GM12878 (cell line): Measurements from ENCODE around the gene SLC24A3.

Experiments used
- CREB1 ChIP-seq: IDR thresholded peaks from 2 replicates; pipeline ENCODE4 v1.6.1; 2012; ENCODE audit warnings: low read depth, mild to moderate bottlenecking, inconsistent platforms
- FOXK2 ChIP-seq: fragments of 450-650 bp; IDR thresholded peaks from 2 replicates; pipeline ENCODE4 v1.6.1; 2017; ENCODE audit warnings: mild to moderate bottlenecking, moderate library complexity
- NFIC ChIP-seq: IDR thresholded peaks from 2 replicates; pipeline ENCODE4 v1.6.1; 2012; ENCODE audit warnings: low read depth, mild to moderate bottlenecking, inconsistent platforms, low read length, moderate library complexity
- TF ChIP-seq, protein P1 (sequence below), 3 experiments: IDR thresholded peaks in 2 of 3; conservative IDR thresholded peaks in 1 of 3; 2 replicates each; pipeline ENCODE4 v1.5.1; 2011; ENCODE audit warnings: low read depth in 3 of 3, low read length in 3 of 3, mild to moderate bottlenecking in 3 of 3, control low read depth in 2 of 3, moderate library complexity in 2 of 3, inconsistent platforms in 1 of 3, mixed read lengths in 1 of 3; ENCODE audit not compliant: control insufficient read depth in 2 of 3, insufficient read depth in 1 of 3; ENCODE audit errors: extremely low read depth in 1 of 3

DNA sequence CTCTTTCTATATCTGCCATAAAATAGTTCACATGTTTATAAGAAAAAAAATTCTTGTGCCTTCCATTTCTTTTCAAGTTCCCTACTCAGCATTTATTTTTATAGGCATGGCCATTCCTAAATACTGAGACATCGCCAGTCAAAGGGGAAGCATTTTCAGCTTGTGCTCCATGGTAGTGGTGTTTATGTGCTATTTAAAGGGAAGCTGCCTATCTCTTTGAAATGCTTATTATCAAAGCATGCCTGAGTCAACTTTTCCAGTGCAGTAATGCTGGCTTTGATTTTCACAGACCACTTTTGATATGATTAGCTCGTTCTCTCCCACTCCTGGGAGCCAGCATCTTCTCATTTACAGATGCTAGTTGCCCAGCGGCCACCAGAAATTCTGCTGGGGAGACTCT is 421.5 kb downstream of the SLC24A3 start:
- TF ChIP-seq CREB1, result no peak
- TF ChIP-seq, protein P1, sequence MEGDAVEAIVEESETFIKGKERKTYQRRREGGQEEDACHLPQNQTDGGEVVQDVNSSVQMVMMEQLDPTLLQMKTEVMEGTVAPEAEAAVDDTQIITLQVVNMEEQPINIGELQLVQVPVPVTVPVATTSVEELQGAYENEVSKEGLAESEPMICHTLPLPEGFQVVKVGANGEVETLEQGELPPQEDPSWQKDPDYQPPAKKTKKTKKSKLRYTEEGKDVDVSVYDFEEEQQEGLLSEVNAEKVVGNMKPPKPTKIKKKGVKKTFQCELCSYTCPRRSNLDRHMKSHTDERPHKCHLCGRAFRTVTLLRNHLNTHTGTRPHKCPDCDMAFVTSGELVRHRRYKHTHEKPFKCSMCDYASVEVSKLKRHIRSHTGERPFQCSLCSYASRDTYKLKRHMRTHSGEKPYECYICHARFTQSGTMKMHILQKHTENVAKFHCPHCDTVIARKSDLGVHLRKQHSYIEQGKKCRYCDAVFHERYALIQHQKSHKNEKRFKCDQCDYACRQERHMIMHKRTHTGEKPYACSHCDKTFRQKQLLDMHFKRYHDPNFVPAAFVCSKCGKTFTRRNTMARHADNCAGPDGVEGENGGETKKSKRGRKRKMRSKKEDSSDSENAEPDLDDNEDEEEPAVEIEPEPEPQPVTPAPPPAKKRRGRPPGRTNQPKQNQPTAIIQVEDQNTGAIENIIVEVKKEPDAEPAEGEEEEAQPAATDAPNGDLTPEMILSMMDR (IDR thresholded peaks at IDR 0.05 in 2 of 3, conservative IDR thresholded peaks at IDR 0.05 in 1 of 3; ENCODE audit: control insufficient read depth in 2 of 3, extremely low read depth in 1 of 3, insufficient read depth in 1 of 3, low read depth in 3 of 3, low read length in 3 of 3), result no peak
- no peak for TF ChIP-seq NFIC
- TF ChIP-seq FOXK2, result no peak
